ENCODE measurements around the gene KIF2C.
"Not testable (repeated sequence)": the region's sequence is repeated elsewhere in the genome, so short reads cannot be mapped to it uniquely, and the experiment has no call there.

Gene KIF2C

GRCh38 chr1:44812822-44813543 lies 73.3 kb downstream of the KIF2C start:
- no peak for DNase-seq (ENCODE audit: low read depth)

- DNase-seq (ENCODE audit: low read depth) = not testable (repeated sequence)
These were observed 76.3 kb downstream of the KIF2C start for GRCh38 chr1:44815926-44816325.

- DNase-seq (ENCODE audit: low read depth) = no peak
These were observed 77.7 kb downstream of the KIF2C start for GRCh38 chr1:44817307-44817706.
